PC-3 (cell line): ENCODE measurements around the gene ZNF423. TPM values are rescaled to one million over a fixed set of nuclear protein-coding genes. Genes with fewer than 3 reads are reported as not detected.

ENCODE experiments used
- ATAC-seq: fragments of 200-7000 bp; cut with Tn5 transposase; 2 replicates; pipeline ENCODE4 v1.9.1; 2020; ENCODE audit warnings: mild to moderate bottlenecking, moderate library complexity
- BruUV-seq: library from RNA; stranded (reverse); fragments of 400-500 nt; replicated peaks from 2 replicates; lab custom pipeline; 2021; lab: Mats Ljungman, UMichigan
- CTCF ChIA-PET: fragments of 300-600 bp; sonication (Branson Sonifier 250); formaldehyde crosslinking; loops from one replicate; lab custom pipeline; 2022; ENCODE audit warnings: antibody characterized with exemption; lab: Charles Lee
- POLR2A ChIA-PET: fragments of 300-600 bp; sonication (Branson Sonifier 250); formaldehyde crosslinking; loops from one replicate; lab custom pipeline; 2022; ENCODE audit warnings: antibody characterized with exemption; ENCODE audit not compliant: unreplicated experiment; lab: Charles Lee
- DNase-seq: peaks from one replicate; pipeline ENCODE4 v3.0.0-alpha.2; 2015
- H2AFZ ChIP-seq: fragments of 300-600 bp; sonication (generic); 2 replicates; pipeline ENCODE4 v1.6.0; 2016; ENCODE audit warnings: antibody characterized with exemption, low read length
- H3F3A ChIP-seq: fragments of 300-600 bp; sonication (generic); one replicate; pipeline ENCODE4 v1.6.0; 2017; ENCODE audit warnings: antibody characterized with exemption, low read length, control low read depth, mild to moderate bottlenecking; ENCODE audit not compliant: unreplicated experiment
- H3K27ac ChIP-seq: fragments of 300-600 bp; sonication (generic); 2 replicates; pipeline ENCODE4 v1.5.1; 2016; ENCODE audit warnings: mild to moderate bottlenecking, low read length
- H3K27me3 ChIP-seq: fragments of 300-600 bp; sonication (generic); 2 replicates; pipeline ENCODE4 v1.6.1; 2016; ENCODE audit warnings: low read length, mixed read lengths
- H3K36me3 ChIP-seq: fragments of 300-600 bp; sonication (generic); 2 replicates; pipeline ENCODE4 v1.6.1; 2016; ENCODE audit warnings: low read depth, mixed run types, low read length, mixed read lengths
- H3K4me1 ChIP-seq: fragments of 300-600 bp; sonication (generic); 2 replicates; pipeline ENCODE4 v1.5.1; 2016; ENCODE audit warnings: low read length; ENCODE audit not compliant: insufficient read depth
- H3K4me2 ChIP-seq: fragments of 300-600 bp; sonication (generic); 2 replicates; pipeline ENCODE4 v1.6.0; 2016; ENCODE audit warnings: low read length
- H3K4me3 ChIP-seq: fragments of 300-600 bp; sonication (generic); 2 replicates; pipeline ENCODE4 v1.5.1; 2016; ENCODE audit warnings: mild to moderate bottlenecking, low read length, mixed read lengths
- H3K79me2 ChIP-seq: fragments of 300-600 bp; sonication (generic); 2 replicates; pipeline ENCODE4 v1.6.1; 2017; ENCODE audit warnings: low read length, mixed read lengths
- H3K9ac ChIP-seq: fragments of 300-600 bp; sonication (generic); 2 replicates; pipeline ENCODE4 v1.6.0; 2016; ENCODE audit warnings: mild to moderate bottlenecking, low read length
- H3K9me2 ChIP-seq: fragments of 300-600 bp; sonication (generic); replicated peaks from 2 replicates; pipeline ENCODE4 v1.6.1; 2016; ENCODE audit warnings: mixed run types, low read length, mixed read lengths
- H3K9me3 ChIP-seq: fragments of 300-600 bp; sonication (generic); 2 replicates; pipeline ENCODE4 v1.6.1; 2016; ENCODE audit warnings: low read length, mixed read lengths
- H4K20me1 ChIP-seq: fragments of 300-600 bp; sonication (generic); 2 replicates; pipeline ENCODE4 v1.6.1; 2016; ENCODE audit warnings: low read length, mixed read lengths
- EZH2 ChIP-seq: fragments of 300-600 bp; sonication (generic); IDR thresholded peaks from one replicate; pipeline ENCODE4 v1.6.1; 2017; ENCODE audit warnings: antibody characterized with exemption, mild to moderate bottlenecking, low read length; ENCODE audit not compliant: unreplicated experiment
- EZH2phosphoT487 ChIP-seq: fragments of 300-600 bp; sonication (generic); IDR thresholded peaks from 2 replicates; pipeline ENCODE4 v1.6.1; 2018; ENCODE audit warnings: mild to moderate bottlenecking, antibody characterized with exemption, low read length, borderline replicate concordance
- intact Hi-C: fragments of 100-400 bp; cut with micrococcal nuclease; formaldehyde crosslinking; loops from 2 replicates; pipeline ENCODE4 v1.9.0; 2023
- total RNA-seq: library from RNA; depleted of rRNA; stranded (reverse); fragments of >200 nt; gene quantifications from 2 replicates; pipeline ENCODE4 v1.2.3, GENCODE V29; 2014
- TF ChIP-seq, protein P1 (sequence below): fragments of 300-600 bp; sonication (generic); conservative IDR thresholded peaks from 2 replicates; pipeline ENCODE4 v1.5.1; 2017; ENCODE audit warnings: antibody characterized with exemption, low read depth, mild to moderate bottlenecking, low read length

Gene ZNF423
- total RNA-seq, 1 experiment from 2014 or later, result not detected

DNA sequence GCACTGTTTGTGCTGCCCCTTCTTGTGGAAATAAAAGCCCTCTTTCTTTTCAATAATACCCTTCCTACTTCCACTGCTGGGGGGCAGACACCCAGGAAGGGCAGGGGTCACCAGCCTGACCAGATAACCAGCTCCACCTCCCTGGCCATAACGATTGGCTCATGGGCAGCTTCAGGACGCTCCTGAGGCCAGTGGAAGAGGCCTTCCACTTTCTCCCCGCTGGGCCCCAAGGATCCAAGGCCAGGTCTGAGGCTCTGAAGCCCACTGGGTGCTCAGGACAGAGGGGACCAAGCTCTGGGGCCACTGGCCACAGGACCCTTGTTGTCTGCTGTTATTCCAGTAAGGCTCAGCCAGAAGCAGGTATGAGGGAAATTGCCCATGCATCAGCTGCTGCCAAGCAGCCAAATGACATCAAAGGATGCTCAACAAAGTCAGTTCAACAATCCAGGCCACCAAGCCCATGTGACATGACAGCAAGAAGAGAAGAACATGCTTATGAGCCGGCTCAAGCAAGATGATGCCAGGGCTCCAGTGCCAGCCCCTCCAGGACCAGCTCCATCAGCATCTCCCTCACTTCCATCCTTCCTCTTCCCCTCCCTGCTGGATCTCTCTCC, 238.8 kb downstream of the ZNF423 start:
- H3K27me3 ChIP-seq, result no peaks in the 10 kb centered on the region
- no peaks in the 10 kb centered on the region for H3F3A ChIP-seq
- no peak overlapping the region for H3K4me3 ChIP-seq
- no peak overlapping the region for H3K9ac ChIP-seq
- POLR2A ChIA-PET, result no interaction called here
- CTCF ChIA-PET, result no interaction called here
- H3K27ac ChIP-seq, result no peak overlapping the region
- H3K36me3 ChIP-seq, result no peaks in the 10 kb centered on the region
- no peak for ATAC-seq
- no peaks in the 10 kb centered on the region for H3K9me2 ChIP-seq
- BruUV-seq, result no TSS peak
- no peaks in the 10 kb centered on the region for H3K79me2 ChIP-seq
- intact Hi-C loops, result no loop called here
- DNase-seq, result no peak
- no peak overlapping the region for H2AFZ ChIP-seq
- no peak overlapping the region for H3K4me2 ChIP-seq
- no peaks in the 10 kb centered on the region for H4K20me1 ChIP-seq
- no peaks in the 10 kb centered on the region for H3K4me1 ChIP-seq
- H3K9me3 ChIP-seq, result no peaks in the 10 kb centered on the region
- no peak for TF ChIP-seq EZH2
- no peak for TF ChIP-seq EZH2phosphoT487
- TF ChIP-seq, protein P1, sequence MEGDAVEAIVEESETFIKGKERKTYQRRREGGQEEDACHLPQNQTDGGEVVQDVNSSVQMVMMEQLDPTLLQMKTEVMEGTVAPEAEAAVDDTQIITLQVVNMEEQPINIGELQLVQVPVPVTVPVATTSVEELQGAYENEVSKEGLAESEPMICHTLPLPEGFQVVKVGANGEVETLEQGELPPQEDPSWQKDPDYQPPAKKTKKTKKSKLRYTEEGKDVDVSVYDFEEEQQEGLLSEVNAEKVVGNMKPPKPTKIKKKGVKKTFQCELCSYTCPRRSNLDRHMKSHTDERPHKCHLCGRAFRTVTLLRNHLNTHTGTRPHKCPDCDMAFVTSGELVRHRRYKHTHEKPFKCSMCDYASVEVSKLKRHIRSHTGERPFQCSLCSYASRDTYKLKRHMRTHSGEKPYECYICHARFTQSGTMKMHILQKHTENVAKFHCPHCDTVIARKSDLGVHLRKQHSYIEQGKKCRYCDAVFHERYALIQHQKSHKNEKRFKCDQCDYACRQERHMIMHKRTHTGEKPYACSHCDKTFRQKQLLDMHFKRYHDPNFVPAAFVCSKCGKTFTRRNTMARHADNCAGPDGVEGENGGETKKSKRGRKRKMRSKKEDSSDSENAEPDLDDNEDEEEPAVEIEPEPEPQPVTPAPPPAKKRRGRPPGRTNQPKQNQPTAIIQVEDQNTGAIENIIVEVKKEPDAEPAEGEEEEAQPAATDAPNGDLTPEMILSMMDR, result no peak

DNA sequence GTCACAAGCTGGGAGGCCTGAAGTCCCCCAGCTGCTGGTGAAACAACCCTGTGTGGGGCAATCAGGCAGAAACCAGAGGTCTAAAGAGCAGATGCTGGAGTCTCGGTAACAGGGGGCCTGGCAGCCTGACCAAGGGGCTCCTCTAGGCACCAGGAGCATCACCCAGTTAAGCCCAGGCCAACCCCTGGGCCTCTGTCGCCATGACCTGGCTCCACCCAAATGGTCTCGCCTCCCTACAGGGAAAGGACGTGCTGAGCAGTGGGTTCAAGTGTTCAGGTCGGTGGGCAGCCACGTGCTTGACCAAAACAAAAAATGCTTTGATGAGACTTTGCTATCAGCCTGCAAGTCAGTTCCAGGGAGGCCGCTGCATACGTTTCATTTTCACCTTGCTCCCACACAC, 240.3 kb downstream of the ZNF423 start:
- CTCF ChIA-PET, result no interaction called here

DNA sequence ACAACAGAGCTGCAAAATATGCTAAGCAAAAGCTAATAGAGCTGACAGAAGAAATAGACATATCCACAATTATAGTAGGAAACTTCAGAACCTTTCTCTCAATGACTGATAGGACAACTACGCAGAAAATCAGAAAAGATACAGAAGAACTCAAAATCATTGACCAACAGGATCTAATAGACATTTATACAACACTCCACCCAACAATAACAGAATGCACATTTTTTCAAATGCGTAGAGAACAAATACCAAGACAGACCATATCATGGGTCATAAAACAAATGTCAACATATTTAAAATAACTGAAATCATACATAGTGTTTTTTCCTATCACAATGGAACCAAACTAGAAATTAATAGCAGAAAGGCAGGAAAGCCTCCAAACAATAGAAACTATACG, 244.9 kb downstream of the ZNF423 start:
- Histone ChIP-seq H2AFZ (no peak overlapping the region), H3K9ac (no peak overlapping the region), H3F3A (no peaks in the 10 kb centered on the region), H3K4me2 (no peak overlapping the region), H3K4me3 (no peak overlapping the region), H4K20me1 (no peaks in the 10 kb centered on the region), H3K27ac (no peak overlapping the region), H3K9me2 (no peaks in the 10 kb centered on the region), H3K36me3 (no peaks in the 10 kb centered on the region), H3K27me3 (no peaks in the 10 kb centered on the region; the same call in 1 of the 2 replicates), H3K79me2 (no peaks in the 10 kb centered on the region), H3K4me1 (no peaks in the 10 kb centered on the region), H3K9me3 (no peaks in the 10 kb centered on the region)
- intact Hi-C loops, result no loop called here
- ATAC-seq (no peak), DNase-seq (no peak)
- CTCF ChIA-PET, result no interaction called here
- BruUV-seq, result no TSS peak
- TF ChIP-seq, protein P1, result no peak
- TF ChIP-seq EZH2phosphoT487 (no peak), EZH2 (no peak)
- POLR2A ChIA-PET, result no interaction called here

More for the DNA sequence above, 240.3 kb downstream of the ZNF423 start:
- Histone ChIP-seq H3K9me2 (no peaks in the 10 kb centered on the region), H3K4me1 (no peaks in the 10 kb centered on the region), H3K4me3 (no peak overlapping the region), H3K27ac (no peak overlapping the region), H3K79me2 (no peaks in the 10 kb centered on the region), H3K9ac (no peak overlapping the region), H2AFZ (no peak overlapping the region), H3K4me2 (no peak overlapping the region), H3K9me3 (no peaks in the 10 kb centered on the region), H4K20me1 (no peaks in the 10 kb centered on the region), H3F3A (no peaks in the 10 kb centered on the region), H3K27me3 (no peaks in the 10 kb centered on the region), H3K36me3 (no peaks in the 10 kb centered on the region)
- TF ChIP-seq EZH2phosphoT487 (no peak), EZH2 (no peak)
- TF ChIP-seq, protein P1, result no peak
- DNase-seq, result no peak
- no TSS peak for BruUV-seq
- intact Hi-C loops, result no loop called here
- no peak for ATAC-seq
- POLR2A ChIA-PET, result no interaction called here
